WTC11 (cell line): ENCODE measurements around the gene TTLL12. TPM values are rescaled to one million over a fixed set of nuclear protein-coding genes. Genes with fewer than 3 reads are reported as not detected.

Experiments
- ATAC-seq: fragments of 200-7000 bp; cut with Tn5 transposase; 2 replicates; pipeline ENCODE4 v1.10.0; 2021; ENCODE audit warnings: mild to moderate bottlenecking, moderate library complexity
- CTCF ChIA-PET: fragments of 300-600 bp; sonication (Branson Sonifier 250); formaldehyde crosslinking; loops from one replicate; lab custom pipeline; 2021; ENCODE audit warnings: antibody characterized with exemption; lab: Charles Lee
- POLR2A ChIA-PET: fragments of 350-600 bp; sonication (Branson Sonifier 250); formaldehyde crosslinking; loops from one replicate; lab custom pipeline; 2021; ENCODE audit warnings: antibody characterized with exemption; lab: Charles Lee
- DNase-seq: peaks from one replicate; pipeline ENCODE4 v3.0.0; 2021; ENCODE audit warnings: low spot score
- H3K27ac Mint-ChIP-seq: 2 replicates; pipeline ENCODE4 v1.8.0; 2021; ENCODE audit warnings: mixed read lengths
- H3K27me3 Mint-ChIP-seq: 2 replicates; pipeline ENCODE4 v1.8.0; 2021; ENCODE audit warnings: low read depth, mild to moderate bottlenecking, moderate library complexity, mixed read lengths
- H3K36me3 Mint-ChIP-seq: 2 replicates; pipeline ENCODE4 v1.8.0; 2021; ENCODE audit warnings: mixed read lengths
- H3K4me1 Mint-ChIP-seq: 2 replicates; pipeline ENCODE4 v1.8.0; 2022; ENCODE audit warnings: mixed read lengths
- H3K4me3 Mint-ChIP-seq: 2 replicates; pipeline ENCODE4 v1.8.0; 2021; ENCODE audit warnings: mild to moderate bottlenecking, moderate library complexity, mixed read lengths
- H3K9me3 Mint-ChIP-seq: 2 replicates; pipeline ENCODE4 v1.8.0; 2021; ENCODE audit warnings: mixed read lengths
- AFF4 ChIP-seq: sonication (generic); formaldehyde crosslinking; IDR thresholded peaks from 2 replicates; pipeline ENCODE4 v1.8.1; 2023; ENCODE audit warnings: mild to moderate bottlenecking, missing genetic modification reagents, borderline replicate concordance
- CREB1 ChIP-seq: sonication (generic); formaldehyde crosslinking; IDR thresholded peaks from 2 replicates; pipeline ENCODE4 v1.8.0; 2023; ENCODE audit warnings: mild to moderate bottlenecking, missing genetic modification reagents
- CTCF ChIP-seq: fragments of 200-600 bp; IDR thresholded peaks from 2 replicates; pipeline ENCODE4 v1.8.0; 2022; ENCODE audit warnings: antibody characterized with exemption
- E2F5 ChIP-seq: sonication (generic); formaldehyde crosslinking; IDR thresholded peaks from 2 replicates; pipeline ENCODE4 v1.8.1; 2022; ENCODE audit warnings: mild to moderate bottlenecking, moderate library complexity, missing genetic modification reagents
- EMX1 ChIP-seq: fragments of 250-450 bp; sonication (Bioruptor Pico); IDR thresholded peaks from 2 replicates; pipeline ENCODE4 v1.8.0; 2021; ENCODE audit warnings: mild to moderate bottlenecking
- FOXK1 ChIP-seq: sonication (generic); formaldehyde crosslinking; IDR thresholded peaks from 2 replicates; pipeline ENCODE4 v1.8.0; 2022; ENCODE audit warnings: mild to moderate bottlenecking, moderate library complexity, missing genetic modification reagents
- NFATC4 ChIP-seq: fragments of 250-450 bp; sonication (Bioruptor Pico); IDR thresholded peaks from 2 replicates; pipeline ENCODE4 v1.9.0; 2021; ENCODE audit warnings: mild to moderate bottlenecking
- NFYB ChIP-seq: sonication (generic); formaldehyde crosslinking; conservative IDR thresholded peaks from 2 replicates; pipeline ENCODE4 v1.8.0; 2022; ENCODE audit warnings: low read depth, missing genetic modification reagents
- PREB ChIP-seq: sonication (generic); formaldehyde crosslinking; IDR thresholded peaks from 2 replicates; pipeline ENCODE4 v1.8.1; 2022; ENCODE audit warnings: mild to moderate bottlenecking, missing genetic modification reagents, moderate library complexity, borderline replicate concordance
- RORB ChIP-seq: fragments of 250-450 bp; sonication (Bioruptor Pico); IDR thresholded peaks from 2 replicates; pipeline ENCODE4 v1.9.0; 2021; ENCODE audit warnings: mild to moderate bottlenecking
- SMAD3 ChIP-seq: sonication (generic); formaldehyde crosslinking; IDR thresholded peaks from 2 replicates; pipeline ENCODE4 v1.8.0; 2022; ENCODE audit warnings: missing genetic modification reagents, mild to moderate bottlenecking, borderline replicate concordance
- STAT6 ChIP-seq: sonication (generic); formaldehyde crosslinking; conservative IDR thresholded peaks from 2 replicates; pipeline ENCODE4 v1.8.1; 2023; ENCODE audit warnings: mild to moderate bottlenecking, low read depth, missing genetic modification reagents, moderate library complexity
- ZBTB21 ChIP-seq: sonication (generic); formaldehyde crosslinking; IDR thresholded peaks from 2 replicates; pipeline ENCODE4 v1.8.1; 2023; ENCODE audit warnings: mild to moderate bottlenecking, missing genetic modification reagents, borderline replicate concordance
- ZNF138 ChIP-seq: sonication (generic); formaldehyde crosslinking; conservative IDR thresholded peaks from 2 replicates; pipeline ENCODE4 v1.8.1; 2022; ENCODE audit warnings: mild to moderate bottlenecking, moderate library complexity, missing genetic modification reagents
- ZNF232 ChIP-seq: sonication (generic); formaldehyde crosslinking; IDR thresholded peaks from 2 replicates; pipeline ENCODE4 v1.8.0; 2022; ENCODE audit warnings: mild to moderate bottlenecking, missing genetic modification reagents
- ZNF263 ChIP-seq: sonication (generic); formaldehyde crosslinking; IDR thresholded peaks from 2 replicates; pipeline ENCODE4 v1.8.1; 2022; ENCODE audit warnings: low read depth, mild to moderate bottlenecking, moderate library complexity, missing genetic modification reagents
- ZNF317 ChIP-seq: sonication (generic); formaldehyde crosslinking; IDR thresholded peaks from 2 replicates; pipeline ENCODE4 v1.8.1; 2023; ENCODE audit warnings: low read depth, mild to moderate bottlenecking, moderate library complexity, missing genetic modification reagents, borderline replicate concordance
- ZNF396 ChIP-seq: fragments of 250-450 bp; sonication (Bioruptor Pico); IDR thresholded peaks from 2 replicates; pipeline ENCODE4 v1.8.0; 2021; ENCODE audit warnings: mild to moderate bottlenecking, moderate library complexity, borderline replicate concordance
- ZNF423 ChIP-seq: fragments of 250-450 bp; sonication (Bioruptor Pico); IDR thresholded peaks from 2 replicates; pipeline ENCODE4 v2.1.2; 2022; ENCODE audit warnings: mild to moderate bottlenecking, moderate library complexity
- ZNF425 ChIP-seq: fragments of 250-450 bp; sonication (Bioruptor Pico); conservative IDR thresholded peaks from 2 replicates; pipeline ENCODE4 v1.9.0; 2021; ENCODE audit warnings: mild to moderate bottlenecking
- ZNF671 ChIP-seq: fragments of 250-450 bp; sonication (Bioruptor Pico); IDR thresholded peaks from 2 replicates; pipeline ENCODE4 v1.8.0; 2021; ENCODE audit warnings: mild to moderate bottlenecking
- total RNA-seq: library from RNA; stranded (reverse); gene quantifications from 3 replicates; pipeline ENCODE4 v1.2.3, GENCODE V29; 2021

TTLL12 gene
- total RNA-seq, 1 experiment from 2014 or later, result 134 TPM

- POLR2A ChIA-PET, result interaction anchor here (0.6 kb wide), 1 partner anchor 33 kb away, joined by 3 read pairs; no protein-coding TSS in a partner anchor
- ATAC-seq (peak; percentile 57), DNase-seq (no peak)
- Mint-ChIP-seq H3K27me3 (no peaks in the 10 kb centered on the region), H3K4me1 (peaks cover 22% of the 10 kb centered on the region), H3K9me3 (no peaks in the 10 kb centered on the region), H3K27ac (peak overlapping the region; percentile 29; the same call in 1 of the 2 replicates), H3K4me3 (no peak overlapping the region), H3K36me3 (no peaks in the 10 kb centered on the region)
- CTCF ChIA-PET, result interaction anchor here (0.8 to 4.4 kb wide), 2 partner anchors 10 to 14 kb away, joined by 4 to 41 read pairs; no protein-coding TSS in a partner anchor
- TF ChIP-seq E2F5, result no peak
- no peak for TF ChIP-seq EMX1 (CRISPR knock-in tag)
- TF ChIP-seq ZNF671 (CRISPR knock-in tag), result no peak
- no peak for TF ChIP-seq ZNF138 (CRISPR knock-in tag)
- no peak for TF ChIP-seq ZNF396 (CRISPR knock-in tag)
- no peak for TF ChIP-seq ZNF232 (CRISPR knock-in tag)
- no peak for TF ChIP-seq PREB
- TF ChIP-seq NFYB (CRISPR knock-in tag), result no peak
- no peak for TF ChIP-seq SMAD3 (CRISPR knock-in tag)
- TF ChIP-seq CREB1, result no peak
Measured at GRCh38 chr22:43217285-43218030, 30.5 kb upstream of the TTLL12 start.

GRCh38 chr22:43216738-43217137 lies 29.8 kb upstream of the TTLL12 start:
- no peak for ATAC-seq
- Mint-ChIP-seq H3K9me3 (no peaks in the 10 kb centered on the region), H3K27me3 (no peaks in the 10 kb centered on the region), H3K4me1 (peaks cover 22% of the 10 kb centered on the region), H3K36me3 (no peaks in the 10 kb centered on the region), H3K27ac (no peak overlapping the region), H3K4me3 (no peak overlapping the region)
- POLR2A ChIA-PET, result interaction anchor here (0.6 kb wide), 1 partner anchor 32 kb away, joined by 3 read pairs; no protein-coding TSS in a partner anchor
- no peak for DNase-seq
- CTCF ChIA-PET, result interaction anchor here (0.8 to 4.4 kb wide), 5 partner anchors 11 to 153 kb away, joined by 3 to 41 read pairs (median 10); partner anchors contain the start of gene TTLL12
- TF ChIP-seq RORB (CRISPR knock-in tag) (no peak), FOXK1 (CRISPR knock-in tag) (no peak), ZNF425 (CRISPR knock-in tag) (no peak), ZNF263 (CRISPR knock-in tag) (no peak), E2F5 (no peak), ZNF423 (CRISPR knock-in tag) (no peak), ZNF317 (CRISPR knock-in tag) (no peak), ZBTB21 (no peak), NFATC4 (CRISPR knock-in tag) (no peak), CTCF (no peak), AFF4 (CRISPR knock-in tag) (no peak), STAT6 (CRISPR knock-in tag) (no peak)
